ENCODE measurements around the gene RCE1.

RCE1 gene

GRCh38 chr11:66845143-66845875 lies 2.1 kb downstream of the RCE1 start:
- no peak for DNase-seq

GRCh38 chr11:66845876-66846212 lies 2.6 kb downstream of the RCE1 start:
- DNase-seq = no peak

- no peak for DNase-seq
Measured at GRCh38 chr11:66846671-66847091, 3.4 kb downstream of the RCE1 start.

- DNase-seq = no peak
Measured at GRCh38 chr11:66847461-66848232, 4.4 kb downstream of the RCE1 start.

GRCh38 chr11:66848671-66849500 lies 5.6 kb downstream of the RCE1 start:
- DNase-seq = no peak

GRCh38 chr11:66849501-66850234 lies 6.4 kb downstream of the RCE1 start:
- DNase-seq = no peak

- no peak for DNase-seq
Measured at GRCh38 chr11:66850235-66850587, 7.0 kb downstream of the RCE1 start.

- no peak for DNase-seq
Measured at GRCh38 chr11:66850588-66851238, 7.5 kb downstream of the RCE1 start.

GRCh38 chr11:66851239-66851596 lies 8.0 kb downstream of the RCE1 start:
- DNase-seq = no peak

- DNase-seq = no peak
Measured at GRCh38 chr11:66851698-66852465, 8.6 kb downstream of the RCE1 start.

- no peak for DNase-seq
Measured at GRCh38 chr11:66852466-66853241, 9.4 kb downstream of the RCE1 start.

- no peak for DNase-seq
Measured at GRCh38 chr11:66853242-66854229, 10.3 kb downstream of the RCE1 start.

GRCh38 chr11:66854231-66854661 lies 11.0 kb downstream of the RCE1 start:
- DNase-seq = no peak

- DNase-seq = no peak
Measured at GRCh38 chr11:66854729-66855211, 11.5 kb downstream of the RCE1 start.

GRCh38 chr11:66855574-66856495 lies 12.6 kb downstream of the RCE1 start:
- peak; percentile 41 for DNase-seq

- peak; percentile 37 for DNase-seq
Measured at GRCh38 chr11:66856496-66857233, 13.4 kb downstream of the RCE1 start, which contains the start of gene LRFN4. LRFN4 (plus strand) TSS chr11:66857064; CDS start chr11:66857745, 681 bp downstream.

- no peak for DNase-seq
Measured at GRCh38 chr11:66857234-66857926, 14.1 kb downstream of the RCE1 start.
